Ascending aorta (tissue), 2 donors: Measurements from ENCODE around the gene FAM43A. TPM values are rescaled to one million over a fixed set of nuclear protein-coding genes. Genes with fewer than 3 reads are reported as not detected.

Experiments used
- DNase-seq, 2 donors: peaks; one replicate each; pipeline ENCODE4 v3.0.0-alpha.2; 2019; ENCODE audit warnings: low spot score in 2 of 2
- H3K27ac ChIP-seq, 2 donors: fragments of 200-600 bp; sonication (generic); one replicate each; pipeline ENCODE4 v1.5.1; 2016 to 2017; ENCODE audit warnings: mild to moderate bottlenecking in 1 of 2
- H3K27me3 ChIP-seq: fragments of 200-600 bp; sonication (generic); one replicate; pipeline ENCODE4 v1.5.1; 2017
- H3K36me3 ChIP-seq, 2 donors: fragments of 200-600 bp; sonication (generic); one replicate each; pipeline ENCODE4 v1.5.1; 2016
- H3K4me1 ChIP-seq, 2 donors: fragments of 200-600 bp; sonication (generic); one replicate each; pipeline ENCODE4 v1.5.1; 2016 to 2017; ENCODE audit warnings: mild to moderate bottlenecking in 1 of 2
- H3K4me3 ChIP-seq, 2 donors: fragments of 200-600 bp; sonication (generic); one replicate each; pipeline ENCODE4 v1.5.1; 2016 to 2017; ENCODE audit warnings: mild to moderate bottlenecking in 1 of 2
- H3K9me3 ChIP-seq, 2 donors: fragments of 200-600 bp; sonication (generic); one replicate each; pipeline ENCODE4 v1.5.1; 2016
- CTCF ChIP-seq, 3 experiments: fragments of 200-600 bp in 2 of 3; fragments of 450-650 bp in 1 of 3; sonication (generic) in 2 of 3; IDR thresholded peaks; one replicate each; pipeline ENCODE4 v1.5.1; 2016 to 2019; ENCODE audit warnings: antibody characterized with exemption in 3 of 3, mild to moderate bottlenecking in 1 of 3, moderate library complexity in 1 of 3
- intact Hi-C: fragments of 100-400 bp; cut with DNase I; formaldehyde crosslinking; loops from one replicate; pipeline ENCODE4 v1.15.1; 2023
- total RNA-seq: library from RNA; depleted of rRNA; stranded (reverse); fragments of >200 nt; gene quantifications from one replicate; pipeline ENCODE4 v1.1.0, GENCODE V29; 2016

Gene FAM43A
- total RNA-seq, 1 donor from 2014 or later, result 53.9 TPM

DNA sequence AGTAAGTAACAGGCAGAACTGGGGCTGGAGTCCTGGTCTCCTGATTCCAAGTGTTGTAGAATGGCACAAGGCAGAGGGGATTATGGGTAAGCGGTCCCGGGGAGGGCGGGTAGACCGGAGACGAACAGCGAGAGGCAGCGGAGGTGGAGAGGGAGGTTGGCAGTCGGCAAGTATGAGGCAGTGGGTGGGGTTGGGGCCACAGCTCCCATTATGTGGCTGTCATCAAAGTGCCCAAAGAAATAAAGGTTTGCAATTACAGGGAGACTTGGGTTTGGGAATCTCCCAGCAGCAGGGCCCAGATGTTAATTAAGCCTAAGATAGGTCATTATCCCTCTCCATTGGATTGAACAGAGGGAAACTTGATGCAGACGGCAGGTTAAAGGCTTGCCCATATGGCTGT, 16.9 kb downstream of the FAM43A start:
- Histone ChIP-seq H3K36me3 (no peaks in the 10 kb centered on the region), H3K9me3 (no peaks in the 10 kb centered on the region), H3K4me3 (no peak overlapping the region), H3K27ac (no peak overlapping the region), H3K4me1 (no peaks in the 10 kb centered on the region), H3K27me3 (no peaks in the 10 kb centered on the region)
- TF ChIP-seq CTCF (IDR thresholded peaks at IDR 0.05), result no peak
- intact Hi-C loops, result no loop called here
- DNase-seq, result no peak

- no peak for TF ChIP-seq CTCF (IDR thresholded peaks at IDR 0.05)
- no peaks in the 10 kb centered on the region for H3K4me1 ChIP-seq
- no peak overlapping the region for H3K4me3 ChIP-seq
- H3K27me3 ChIP-seq, result no peaks in the 10 kb centered on the region
- H3K9me3 ChIP-seq, result no peaks in the 10 kb centered on the region
- H3K36me3 ChIP-seq, result no peaks in the 10 kb centered on the region
- no peak overlapping the region for H3K27ac ChIP-seq
- intact Hi-C loops, result no loop called here
- no peak for DNase-seq
Observed at GRCh38 chr3:194705227-194705626, 19.5 kb downstream of the FAM43A start.

- Histone ChIP-seq H3K9me3 (no peaks in the 10 kb centered on the region), H3K27me3 (no peaks in the 10 kb centered on the region), H3K36me3 (no peaks in the 10 kb centered on the region), H3K27ac (no peak overlapping the region), H3K4me3 (no peak overlapping the region), H3K4me1 (no peaks in the 10 kb centered on the region)
- no peak for DNase-seq
- TF ChIP-seq CTCF (IDR thresholded peaks at IDR 0.05), result no peak
- intact Hi-C loops, result no loop called here
Observed at GRCh38 chr3:194705761-194706160, 20.1 kb downstream of the FAM43A start.

- intact Hi-C loops, result no loop called here
- no peaks in the 10 kb centered on the region for H3K9me3 ChIP-seq
- no peaks in the 10 kb centered on the region for H3K36me3 ChIP-seq
- no peak overlapping the region for H3K4me3 ChIP-seq
- TF ChIP-seq CTCF (IDR thresholded peaks at IDR 0.05), result no peak
- no peaks in the 10 kb centered on the region for H3K27me3 ChIP-seq
- no peak for DNase-seq
- H3K4me1 ChIP-seq, result no peaks in the 10 kb centered on the region
- no peak overlapping the region for H3K27ac ChIP-seq
Observed at GRCh38 chr3:194707147-194707540, 21.5 kb downstream of the FAM43A start.

GRCh38 chr3:194711286-194711685, 25.6 kb downstream of the FAM43A start:
- Histone ChIP-seq H3K27ac (no peak overlapping the region), H3K4me1 (no peaks in the 10 kb centered on the region), H3K27me3 (no peaks in the 10 kb centered on the region), H3K9me3 (no peaks in the 10 kb centered on the region), H3K4me3 (no peak overlapping the region), H3K36me3 (no peaks in the 10 kb centered on the region)
- TF ChIP-seq CTCF (IDR thresholded peaks at IDR 0.05), result no peak
- no peak for DNase-seq
- intact Hi-C loops, result no loop called here

- Histone ChIP-seq H3K27me3 (no peaks in the 10 kb centered on the region), H3K4me1 (no peaks in the 10 kb centered on the region), H3K4me3 (no peak overlapping the region), H3K9me3 (no peaks in the 10 kb centered on the region), H3K36me3 (no peaks in the 10 kb centered on the region), H3K27ac (no peak overlapping the region)
- intact Hi-C loops, result no loop called here
- no peak for DNase-seq
- no peak for TF ChIP-seq CTCF (IDR thresholded peaks at IDR 0.05)
Observed at GRCh38 chr3:194711913-194712312, 26.2 kb downstream of the FAM43A start.
